NCI-H2196 (cell line): ENCODE results near the gene ZXDC.

ENCODE experiments used
- DNase-seq: peaks from one replicate; lab custom pipeline; 2025; ENCODE audit not compliant: unreplicated experiment; lab: John Stamatoyannopoulos, UW

The ZXDC gene

DNA sequence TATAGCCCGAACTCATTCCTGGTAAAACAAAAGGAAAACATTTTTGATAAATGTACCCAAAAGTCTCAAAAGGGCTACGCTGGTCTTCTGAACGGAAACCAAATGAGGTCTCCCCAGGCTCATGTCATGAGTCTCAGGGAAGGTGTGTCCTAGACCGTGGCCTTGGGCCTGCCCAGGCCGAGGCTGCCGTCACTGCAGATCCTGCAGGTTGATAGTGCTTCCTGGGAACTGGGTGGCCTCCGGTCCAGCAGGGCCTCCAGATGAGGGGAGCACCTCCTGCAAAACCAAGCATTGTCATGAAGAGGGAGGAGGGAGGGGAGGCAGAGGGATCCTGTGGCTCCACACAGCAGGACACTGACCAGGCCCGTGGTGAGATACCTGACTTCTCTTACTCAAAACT is 37.5 kb downstream of the ZXDC start:
- DNase-seq, result no peak

DNA sequence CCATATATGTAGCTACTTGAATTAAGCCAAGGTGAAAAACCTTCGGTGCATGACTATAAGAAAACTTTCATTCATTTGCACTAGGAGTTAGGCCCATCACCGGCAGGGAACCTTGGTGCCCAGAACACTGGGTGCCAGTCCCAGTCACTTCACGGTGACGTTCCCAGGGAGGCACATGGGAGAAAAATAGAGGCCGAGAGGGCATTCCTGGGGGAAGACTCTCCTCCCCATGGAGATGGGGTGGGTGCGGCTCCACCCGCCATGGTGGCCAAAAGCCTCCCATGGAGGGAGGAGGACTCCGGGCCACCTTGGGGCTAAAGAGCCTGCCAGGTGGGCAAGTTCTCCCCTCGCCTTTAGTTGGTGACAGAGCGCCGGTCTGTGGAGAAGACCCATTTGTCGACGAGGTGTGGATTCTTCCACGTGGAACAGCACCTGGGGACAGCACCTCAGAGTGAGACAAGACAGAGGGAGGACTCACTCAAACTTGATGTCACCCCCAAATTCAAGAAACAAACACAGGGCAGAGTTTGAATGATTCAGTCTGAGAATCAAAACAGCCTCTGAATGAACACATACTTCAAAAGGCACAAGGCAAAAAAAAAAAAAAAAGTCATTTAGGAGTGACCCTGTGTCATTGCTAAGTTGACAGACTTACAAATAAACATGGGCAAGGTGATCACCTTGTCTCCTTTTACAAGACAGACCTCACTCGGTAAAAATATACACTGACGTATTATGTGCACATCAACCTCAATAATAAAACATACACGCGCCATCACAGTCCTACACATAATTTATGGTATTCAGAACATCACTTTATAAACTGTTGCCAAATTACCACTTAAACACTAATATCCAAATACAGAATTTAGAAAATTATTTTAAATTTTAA is 38.6 kb downstream of the ZXDC start:
- no peak for DNase-seq

DNA sequence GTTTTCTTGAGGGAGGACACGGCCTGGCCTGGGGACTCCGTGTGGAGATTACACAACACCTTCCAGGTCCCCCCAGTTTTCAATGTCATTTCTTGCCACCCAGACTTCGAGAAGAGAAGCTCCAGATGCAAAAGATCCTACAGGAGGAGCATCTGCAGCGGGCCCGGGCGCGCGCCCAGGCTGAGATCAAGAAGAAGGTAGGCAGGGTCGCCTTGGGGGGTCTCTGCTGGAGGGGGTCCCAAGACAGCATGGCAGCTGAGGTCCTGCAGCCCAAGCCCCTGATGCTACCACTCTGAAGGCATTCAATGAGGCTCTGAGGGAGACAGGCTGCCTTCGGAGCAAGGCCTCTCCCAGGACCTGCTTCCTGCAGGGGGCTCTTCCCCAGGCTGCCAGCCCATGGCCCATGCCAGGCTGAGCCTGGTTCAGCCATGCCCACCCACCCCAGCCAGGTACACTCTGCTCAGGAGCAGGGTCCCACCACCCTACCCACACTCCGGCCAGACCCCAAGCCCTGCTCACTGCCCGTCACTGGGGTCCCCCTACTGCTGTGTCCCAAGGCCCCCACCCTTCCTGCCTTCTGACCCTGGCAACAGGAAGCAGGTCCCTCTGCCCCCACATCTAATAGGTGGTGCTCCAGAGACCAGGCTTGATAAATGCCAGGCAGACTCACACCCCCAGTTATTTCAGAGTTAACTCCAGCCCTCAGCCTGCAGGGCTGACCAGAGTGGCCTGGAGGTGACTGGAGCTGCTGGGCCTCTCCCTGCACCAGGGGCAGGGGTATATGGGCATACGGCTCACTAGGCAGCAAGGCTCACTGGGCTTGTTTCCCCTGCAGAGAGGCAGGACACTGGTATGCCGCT is 40.0 kb downstream of the ZXDC start:
- no peak for DNase-seq

DNA sequence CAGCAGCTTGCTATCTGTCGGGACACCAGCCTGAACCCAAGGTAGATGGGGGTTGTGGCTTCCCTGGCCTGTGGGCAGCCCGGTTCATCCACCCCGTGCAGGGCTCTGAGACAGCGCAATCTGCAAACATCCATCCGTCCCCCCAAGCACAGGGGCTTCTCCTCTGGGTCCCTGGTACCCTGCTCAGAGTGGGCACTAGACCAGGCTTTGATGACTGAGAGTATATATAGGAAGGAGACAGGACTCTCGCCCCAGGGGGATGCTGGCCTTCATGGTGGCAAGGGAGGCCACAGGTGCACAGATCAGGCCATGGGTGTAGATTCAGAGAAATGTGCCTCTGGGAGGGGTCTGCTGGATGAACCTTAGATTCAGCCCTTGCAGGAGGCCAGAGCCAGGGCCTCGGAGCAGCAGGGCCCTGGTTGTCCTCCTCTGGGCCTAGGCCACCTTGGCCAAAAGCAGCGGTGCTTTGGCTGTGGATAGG is 40.7 kb downstream of the ZXDC start:
- DNase-seq, result no peak

DNA sequence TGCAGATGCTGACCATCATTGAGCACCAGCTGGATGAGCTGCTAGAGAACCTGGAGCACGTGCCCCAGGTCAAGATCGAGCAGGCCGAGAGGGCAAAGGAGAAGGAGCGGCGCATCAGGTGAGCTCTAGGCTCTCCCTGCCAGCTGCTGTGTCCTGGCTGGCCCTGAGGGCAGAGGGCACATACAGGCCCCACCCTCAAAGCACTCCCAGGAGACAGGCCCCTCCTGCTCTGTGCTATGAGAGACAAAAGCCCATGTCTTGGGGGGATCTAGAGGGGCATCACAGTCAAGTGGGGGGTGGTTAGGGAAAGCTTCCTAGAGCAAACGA is 41.5 kb downstream of the ZXDC start:
- no peak for DNase-seq

DNA sequence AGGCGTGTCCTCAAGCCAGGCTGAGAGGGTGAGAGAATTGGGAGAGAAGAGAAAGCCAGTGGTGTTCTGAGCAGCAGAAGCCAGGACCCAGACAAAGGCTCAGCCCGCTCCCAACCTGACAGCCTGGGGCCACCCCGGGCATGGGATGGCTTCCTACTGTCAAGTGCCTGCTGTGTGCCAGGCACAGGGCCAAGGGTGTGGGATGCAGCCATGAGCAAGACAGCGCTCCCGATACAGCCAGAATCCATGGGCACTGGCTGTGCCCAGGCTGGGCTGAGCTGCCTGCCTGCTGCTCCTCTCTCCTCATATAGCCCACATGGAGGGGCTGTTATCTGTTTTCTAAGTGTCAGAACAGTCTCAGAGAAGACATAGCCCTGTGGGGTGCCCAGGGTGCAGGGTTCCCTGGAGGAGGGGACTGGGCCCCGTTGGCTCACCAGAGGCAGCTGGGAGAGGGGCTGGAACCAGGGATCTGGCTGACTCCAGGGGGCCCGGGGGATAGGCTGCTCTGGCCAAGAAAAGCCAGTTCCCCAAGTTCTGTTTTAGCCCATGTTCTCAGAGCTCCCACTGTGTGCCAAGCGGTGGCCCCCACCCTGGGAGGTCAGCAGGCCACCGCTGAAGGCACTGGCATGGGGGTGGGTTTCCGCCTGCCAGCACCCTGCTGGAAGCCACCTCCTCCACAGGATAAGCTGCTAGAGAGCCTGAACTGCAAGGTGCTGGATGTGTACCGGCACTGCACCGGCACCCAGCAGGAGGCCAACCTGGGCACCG is 42.0 kb downstream of the ZXDC start:
- DNase-seq, result no peak

DNA sequence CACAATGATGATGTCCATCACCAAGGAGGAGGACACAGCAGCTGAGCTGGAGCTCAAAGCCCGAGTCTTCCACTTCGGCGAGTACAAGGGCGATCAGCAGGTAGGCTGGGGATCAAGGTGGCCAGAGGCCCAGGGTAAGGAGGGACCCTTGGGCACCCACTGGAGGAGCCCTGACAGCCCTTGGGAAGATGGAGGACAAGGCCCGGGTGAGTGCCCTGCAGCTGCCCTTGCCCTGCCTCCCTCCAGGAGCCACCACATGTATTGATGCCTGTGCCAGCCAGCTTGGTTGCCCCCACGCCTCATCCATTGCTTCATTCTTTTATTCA is 42.6 kb downstream of the ZXDC start:
- no peak for DNase-seq

DNA sequence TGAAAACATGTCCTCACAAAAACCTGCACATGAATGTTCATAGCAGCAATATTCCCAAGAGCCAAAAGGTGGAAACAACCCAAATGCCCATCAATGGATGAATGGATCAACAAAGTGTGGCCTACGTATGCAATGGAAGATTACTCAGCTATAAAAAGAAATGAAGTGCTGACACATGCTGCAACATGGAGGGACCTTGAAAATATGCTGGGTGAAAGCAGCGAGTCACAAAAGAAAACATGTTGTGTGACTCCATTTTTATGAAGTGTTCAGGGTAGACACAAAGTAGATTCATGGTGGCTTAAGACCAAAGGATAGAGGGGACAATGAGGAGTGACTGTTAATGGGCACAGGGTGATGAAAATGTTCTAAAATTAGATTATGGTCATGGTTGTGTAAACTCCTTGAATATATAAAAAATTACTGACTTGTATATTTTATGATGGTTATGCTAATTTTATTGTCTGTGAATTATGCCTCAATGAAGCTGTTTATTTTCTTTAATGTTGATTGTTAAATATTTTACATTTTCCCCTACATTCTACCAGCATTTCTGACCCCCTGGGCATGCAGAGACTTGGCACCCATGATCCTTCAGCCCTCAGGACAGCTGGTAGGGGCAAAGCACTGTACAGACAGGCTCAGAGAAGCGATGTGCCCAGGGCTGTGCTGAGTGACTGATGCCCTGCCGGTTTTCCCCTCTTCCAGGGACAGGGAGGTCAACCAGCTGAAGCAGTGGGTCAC is 43.2 kb downstream of the ZXDC start:
- no peak for DNase-seq

DNA sequence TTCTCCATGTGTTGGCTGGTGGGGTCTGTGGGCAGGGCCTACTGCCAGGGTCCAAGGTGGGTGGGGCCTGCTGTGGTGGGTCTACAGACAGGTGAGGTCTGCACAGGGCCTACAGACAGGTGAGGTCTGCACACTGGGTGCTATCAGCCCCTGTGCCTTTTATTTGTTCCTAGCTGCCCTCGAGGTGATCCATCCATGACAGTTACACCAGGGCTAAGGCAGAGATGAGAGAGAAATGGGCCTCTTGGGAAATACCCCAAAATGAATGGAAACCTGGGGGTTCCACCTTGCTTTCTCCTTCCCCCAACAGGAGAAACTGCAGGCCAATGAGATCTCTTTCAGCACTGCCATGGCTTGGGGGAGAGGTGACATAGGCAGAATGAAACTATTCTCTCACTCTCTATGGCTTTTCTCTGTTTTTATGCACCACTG is 44.6 kb downstream of the ZXDC start:
- DNase-seq, result no peak

DNA sequence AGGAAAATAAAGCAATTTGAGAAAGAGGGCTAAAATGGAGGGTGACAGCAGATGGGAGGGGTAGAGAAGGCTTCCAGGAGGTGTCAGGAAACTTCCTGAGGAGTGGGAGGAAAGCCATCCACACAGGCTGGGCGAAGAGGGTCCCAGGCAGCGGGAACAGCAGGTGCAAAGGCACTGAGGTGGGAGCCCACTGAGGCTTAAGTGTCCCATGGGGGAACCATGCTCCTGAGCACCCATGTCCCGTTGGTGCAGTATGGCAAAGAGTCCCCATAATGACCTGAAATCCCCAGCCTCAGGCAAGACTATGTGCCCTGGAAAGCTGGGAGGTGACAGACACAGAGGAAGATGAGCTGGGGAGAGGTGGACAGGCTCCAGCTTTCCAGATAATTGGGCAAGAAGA is 50.9 kb downstream of the ZXDC start:
- no peak for DNase-seq

DNA sequence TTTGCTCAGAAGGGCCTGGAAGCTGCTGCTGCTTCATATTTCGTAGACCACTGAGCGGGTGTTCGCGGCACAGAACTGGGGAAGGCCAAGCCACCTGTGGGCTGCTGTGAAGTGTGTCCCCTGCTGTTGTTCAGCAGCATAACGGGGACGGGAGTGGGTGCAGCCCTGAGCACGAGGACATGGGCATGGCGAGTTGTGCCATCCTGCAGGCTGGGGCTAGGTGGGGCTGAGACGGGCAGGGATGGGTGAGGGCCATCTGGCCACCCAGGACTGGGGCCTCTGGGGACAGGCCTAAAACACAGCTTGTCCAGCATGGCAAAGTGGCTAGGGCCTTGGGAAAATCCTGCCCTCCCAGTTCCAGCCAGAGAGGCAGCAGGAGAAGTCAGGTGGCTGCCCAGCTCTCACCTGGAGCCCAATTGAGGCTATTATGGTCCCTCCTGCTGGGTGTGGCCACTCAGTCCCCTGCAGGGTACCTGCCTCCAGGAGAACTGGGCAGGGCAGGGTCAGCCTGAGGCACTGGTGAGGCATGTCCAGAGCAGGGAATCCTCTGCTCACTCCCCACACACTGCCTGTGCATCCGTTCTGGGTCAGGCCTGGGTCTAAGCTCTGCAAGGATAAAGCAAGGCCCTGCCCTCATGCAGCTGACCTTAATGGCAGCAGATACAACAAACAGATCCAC is 51.5 kb downstream of the ZXDC start:
- DNase-seq, result no peak

DNA sequence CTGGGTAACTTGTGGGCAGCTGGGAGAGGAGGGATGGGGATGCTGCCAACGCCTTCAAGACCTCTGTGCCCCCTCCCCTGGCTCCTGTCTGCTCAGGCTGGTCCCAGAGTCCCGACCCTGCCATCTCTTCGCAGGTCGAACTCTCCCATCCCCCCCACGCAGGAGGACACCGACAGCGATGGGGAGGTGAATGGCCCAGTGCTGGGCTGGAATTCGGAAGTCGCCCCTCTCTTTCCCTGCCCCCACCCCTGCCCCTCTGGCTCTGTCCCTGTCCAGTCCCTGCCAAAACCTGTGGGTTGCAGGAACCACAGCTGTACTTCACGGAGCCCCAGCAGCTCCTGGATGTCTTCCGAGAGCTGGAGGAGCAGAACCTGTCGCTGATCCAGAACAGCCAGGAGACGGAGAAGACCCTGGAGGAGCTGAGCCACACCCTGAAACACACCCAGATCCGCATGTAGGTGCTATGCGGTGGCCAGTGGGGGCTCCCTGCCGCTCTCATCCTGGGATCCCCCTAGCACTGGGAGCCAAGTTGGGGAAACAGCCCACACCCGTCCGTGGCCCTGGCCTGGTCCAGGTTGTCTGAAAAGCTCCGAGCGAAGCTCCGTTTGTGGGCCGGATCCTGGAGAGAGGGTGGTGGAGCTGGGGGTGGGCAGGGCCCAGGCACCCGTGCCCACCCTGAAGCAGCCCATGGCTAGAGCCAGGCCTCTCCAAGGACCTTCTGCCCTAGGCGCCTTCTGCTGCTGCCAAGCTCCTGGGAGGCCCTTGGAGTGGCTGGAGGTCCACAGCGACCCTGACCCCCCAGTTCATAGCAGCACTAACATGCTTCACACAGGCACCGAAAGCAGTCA is 52.3 kb downstream of the ZXDC start:
- DNase-seq, result no peak

DNA sequence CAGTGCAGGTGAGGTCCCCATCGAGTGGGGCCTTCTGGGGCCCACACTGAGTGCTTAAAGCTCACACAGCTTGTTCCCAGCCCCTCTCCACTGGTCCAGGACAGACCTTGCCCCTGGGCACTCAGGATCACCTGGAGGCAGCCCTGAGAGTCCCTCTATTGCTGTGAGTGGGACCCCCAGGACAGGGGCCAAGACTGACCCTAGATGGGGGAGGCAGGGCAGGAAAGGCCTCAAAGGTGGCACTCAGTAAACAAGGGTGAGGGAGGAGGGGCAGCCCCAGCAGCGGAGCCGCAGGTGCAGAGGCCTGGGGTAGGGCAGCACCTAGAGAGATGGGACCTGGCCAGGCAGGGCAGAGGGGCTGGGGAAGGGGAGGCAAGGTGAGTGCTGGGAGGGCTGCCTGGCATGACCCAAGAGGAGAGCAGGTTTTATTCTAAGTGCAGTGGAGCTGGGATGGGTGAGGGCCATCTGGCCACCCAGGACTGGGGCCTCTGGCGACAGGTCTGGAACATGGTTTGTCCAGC is 53.1 kb downstream of the ZXDC start:
- no peak for DNase-seq

DNA sequence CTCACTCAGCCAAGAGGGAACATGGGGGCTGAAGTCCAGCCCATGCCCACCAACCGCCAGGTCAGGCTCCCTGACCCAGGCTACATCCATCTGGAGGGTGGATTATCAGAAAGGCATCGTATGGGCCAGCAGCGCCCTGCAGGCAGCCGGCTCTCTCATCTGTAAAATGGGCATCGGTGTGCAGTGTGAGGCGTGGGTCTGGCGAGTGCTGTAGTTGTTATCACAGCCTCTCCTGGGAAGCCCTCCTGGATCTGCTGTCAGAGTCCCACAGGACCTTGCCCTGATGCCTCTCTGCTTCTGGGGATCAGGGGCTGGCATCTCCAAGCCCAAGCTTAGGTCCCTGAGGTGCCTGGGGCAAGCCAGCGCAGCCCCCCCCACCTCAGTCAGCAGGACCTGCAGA is 53.6 kb downstream of the ZXDC start:
- DNase-seq, result no peak

DNA sequence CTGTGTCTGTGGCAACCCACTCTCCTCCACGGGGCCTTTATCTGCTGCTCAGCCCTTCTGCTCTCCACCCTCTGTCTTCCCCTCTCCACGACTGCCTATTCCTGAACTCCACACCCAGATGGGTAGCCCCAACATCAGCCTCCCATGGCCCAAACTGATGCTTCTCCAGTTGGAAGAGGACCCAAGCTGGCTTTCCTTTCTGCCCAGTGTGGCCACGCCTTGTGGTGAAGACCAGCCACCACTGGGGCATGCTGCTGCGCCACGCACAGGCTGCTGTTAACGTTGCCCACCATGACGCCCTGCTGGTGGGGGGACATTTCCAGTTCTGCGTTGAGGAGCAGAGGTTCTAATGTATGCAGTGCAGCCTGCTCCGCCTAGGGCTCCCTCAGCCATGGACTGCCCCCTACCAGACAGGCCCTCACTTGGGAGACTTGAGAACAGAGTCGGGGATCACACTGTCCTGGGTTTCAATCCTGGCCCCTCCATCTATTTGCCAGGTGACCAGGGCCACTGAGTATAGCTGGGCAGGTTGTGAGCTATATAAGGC is 54.0 kb downstream of the ZXDC start:
- no peak for DNase-seq

DNA sequence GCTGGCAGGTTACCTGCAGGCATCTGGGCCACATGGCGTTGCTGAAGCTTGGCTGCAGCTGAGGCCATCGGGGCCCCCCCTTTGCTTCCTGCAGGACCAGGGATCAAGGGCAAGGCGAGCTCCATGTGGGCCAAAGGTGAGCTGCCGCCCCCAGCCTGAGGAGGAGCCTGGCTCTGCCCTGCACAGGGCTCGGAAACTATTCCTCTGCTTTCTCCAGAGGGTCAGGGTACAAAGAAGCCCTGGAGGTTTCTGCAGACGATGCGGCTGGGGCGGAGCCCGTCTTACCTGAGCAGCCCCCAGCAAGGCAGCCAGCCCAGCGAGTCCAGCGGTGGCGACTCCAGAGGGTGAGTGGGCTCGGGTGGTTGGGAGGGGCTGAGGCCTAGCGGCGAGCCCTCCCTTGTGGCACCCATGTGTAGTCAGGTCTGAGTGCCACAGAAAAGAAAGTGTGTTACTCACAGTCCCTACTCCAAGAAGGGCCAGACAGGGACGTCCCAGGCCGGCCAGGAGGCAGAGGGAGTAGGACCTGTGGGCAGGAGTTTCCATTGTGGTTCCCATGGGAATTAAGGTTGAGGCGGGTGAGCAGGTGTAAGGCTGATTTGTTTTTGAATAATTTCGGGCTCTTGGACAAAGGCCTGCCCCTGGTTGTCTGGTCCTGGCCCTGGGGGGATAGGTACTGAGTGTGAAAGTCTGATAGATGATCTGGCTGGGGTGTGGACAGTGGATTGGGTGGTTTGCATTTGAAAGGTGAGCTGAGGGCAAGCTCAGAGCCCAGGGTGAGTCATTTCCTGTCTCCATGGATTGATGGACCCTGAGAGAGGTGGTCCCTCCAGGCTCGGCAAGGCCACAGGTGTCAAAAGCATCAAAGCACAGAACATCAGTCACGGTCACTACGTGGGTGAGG is 55.6 kb downstream of the ZXDC start:
- DNase-seq, result no peak

DNA sequence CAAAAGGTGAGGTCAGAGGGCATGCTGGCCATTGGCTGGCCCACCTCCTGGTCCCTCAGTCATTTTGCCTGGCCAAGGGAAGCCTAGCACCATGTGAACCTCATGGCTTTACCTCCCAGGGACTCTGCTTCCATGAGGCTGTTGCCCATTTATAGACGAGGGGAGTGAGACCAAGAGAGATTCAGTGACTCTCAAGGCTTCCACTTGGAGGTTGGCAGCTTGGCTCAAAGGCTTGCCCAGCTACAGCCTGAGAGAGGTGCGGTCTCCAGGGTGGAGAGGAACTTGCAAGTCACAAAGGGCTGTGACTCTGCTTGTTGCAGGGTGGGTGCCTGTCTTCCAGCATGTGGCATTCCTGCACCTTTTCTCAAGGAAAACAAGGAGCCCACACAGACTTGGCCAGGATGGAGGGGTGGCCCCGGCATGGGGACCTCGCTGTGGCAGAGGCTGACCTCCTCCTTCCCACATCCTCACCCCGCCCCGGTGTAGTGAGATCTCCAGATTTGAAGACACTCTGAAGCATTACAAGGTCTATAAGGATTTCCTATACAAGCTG is 56.5 kb downstream of the ZXDC start:
- no peak for DNase-seq
